Hepatocyte (in vitro differentiated cells): ENCODE results near the gene RALGPS2. TPM values are rescaled to one million over a fixed set of nuclear protein-coding genes. Genes with fewer than 3 reads are reported as not detected.
"Not testable (repeated sequence)": the region's sequence is repeated elsewhere in the genome, so short reads cannot be mapped to it uniquely, and the experiment has no call there.

Source experiments
- DNase-seq: peaks from one replicate; pipeline ENCODE4 v3.0.0-alpha.2; 2016; ENCODE audit warnings: low spot score
- H2AFZ ChIP-seq: fragments of 200-600 bp; sonication (generic); 2 replicates; pipeline ENCODE4 v1.6.0; 2016; ENCODE audit warnings: antibody characterized with exemption, mild to moderate bottlenecking
- H3K27ac ChIP-seq: fragments of 200-600 bp; sonication (generic); 2 replicates; pipeline ENCODE4 v1.5.1; 2016; ENCODE audit warnings: mild to moderate bottlenecking
- H3K27me3 ChIP-seq: fragments of 200-600 bp; sonication (generic); 2 replicates; pipeline ENCODE4 v1.6.1; 2016
- H3K36me3 ChIP-seq: fragments of 200-600 bp; sonication (generic); replicated peaks from 2 replicates; pipeline ENCODE4 v1.5.1; 2016; ENCODE audit warnings: low read depth; ENCODE audit not compliant: insufficient read depth
- H3K4me1 ChIP-seq: fragments of 200-600 bp; sonication (generic); 2 replicates; pipeline ENCODE4 v1.5.1; 2016; ENCODE audit warnings: mild to moderate bottlenecking, moderate library complexity; ENCODE audit not compliant: insufficient read depth
- H3K4me2 ChIP-seq: fragments of 200-600 bp; sonication (generic); 2 replicates; pipeline ENCODE4 v1.6.0; 2016
- H3K4me3 ChIP-seq: fragments of 200-600 bp; sonication (generic); 2 replicates; pipeline ENCODE4 v1.5.1; 2016; ENCODE audit warnings: mild to moderate bottlenecking
- H3K79me2 ChIP-seq: fragments of 200-600 bp; sonication (generic); 2 replicates; pipeline ENCODE4 v1.6.0; 2017; ENCODE audit warnings: mild to moderate bottlenecking
- H3K9me2 ChIP-seq: fragments of 200-600 bp; sonication (generic); replicated peaks from 2 replicates; pipeline ENCODE4 v1.6.0; 2017; ENCODE audit warnings: mild to moderate bottlenecking; ENCODE audit not compliant: insufficient read depth
- H3K9me3 ChIP-seq: fragments of 200-600 bp; sonication (generic); 2 replicates; pipeline ENCODE4 v1.5.1; 2016; ENCODE audit warnings: low read depth, mild to moderate bottlenecking
- H4K20me1 ChIP-seq: fragments of 200-600 bp; sonication (generic); 2 replicates; pipeline ENCODE4 v1.6.0; 2016; ENCODE audit warnings: mild to moderate bottlenecking; ENCODE audit not compliant: insufficient read depth, poor library complexity, severe bottlenecking
- CTCF ChIP-seq: fragments of 200-600 bp; sonication (generic); IDR thresholded peaks from 2 replicates; pipeline ENCODE4 v1.5.1; 2016; ENCODE audit warnings: antibody characterized with exemption, mild to moderate bottlenecking; ENCODE audit not compliant: poor library complexity
- EZH2 ChIP-seq: fragments of 200-600 bp; sonication (generic); IDR thresholded peaks from 2 replicates; pipeline ENCODE4 v1.6.1; 2016; ENCODE audit warnings: antibody characterized with exemption, mild to moderate bottlenecking, borderline replicate concordance
- EZH2phosphoT487 ChIP-seq: fragments of 200-600 bp; sonication (generic); IDR thresholded peaks from one replicate; pipeline ENCODE4 v1.6.1; 2018; ENCODE audit warnings: antibody characterized with exemption, mild to moderate bottlenecking, low read depth, moderate library complexity; ENCODE audit not compliant: unreplicated experiment, severe bottlenecking
- WGBS: methylation state at CpG from one replicate; pipeline ENCODE4 v1.1.6; 2016; ENCODE audit warnings: low lambda C conversion rate; ENCODE audit errors: missing lambda C conversion rate; 5-methylcytosine and 5-hydroxymethylcytosine counted together
- polyA plus RNA-seq: library from polyadenylated mRNA; unstranded; fragments of >200 nt; fragmentation: Nextera tagmentation; extraction: Ambion mirVana; gene quantifications from 2 replicates; pipeline ENCODE4 v1.2.1, GENCODE V29; 2016
- total RNA-seq: library from RNA; depleted of rRNA; stranded (reverse); fragments of >200 nt; gene quantifications from 2 replicates; pipeline ENCODE4 v1.2.3, GENCODE V29; 2014

The RALGPS2 gene
- total and polyA plus RNA-seq, 2 experiments from 2014 or later, result 9.3 to 35.4 TPM

GRCh38 chr1:178745260-178745659 lies 20.2 kb downstream of the RALGPS2 start:
- no peaks in the 10 kb centered on the region for H3K9me3 ChIP-seq
- H3K36me3 ChIP-seq, result no peaks in the 10 kb centered on the region
- no peaks in the 10 kb centered on the region for H4K20me1 ChIP-seq
- no peak overlapping the region for H3K4me3 ChIP-seq
- 75% methylated on average over 2 of the region's 2 CpGs for WGBS
- H3K79me2 ChIP-seq, result peaks cover 43% of the 10 kb centered on the region
- H3K4me1 ChIP-seq, result no peaks in the 10 kb centered on the region
- no peaks in the 10 kb centered on the region for H3K9me2 ChIP-seq
- H3K27ac ChIP-seq, result no peak overlapping the region
- TF ChIP-seq EZH2phosphoT487, result no peak
- no peak for TF ChIP-seq EZH2
- no peak for TF ChIP-seq CTCF
- no peak overlapping the region for H3K4me2 ChIP-seq
- H3K27me3 ChIP-seq, result no peaks in the 10 kb centered on the region
- H2AFZ ChIP-seq, result no peak overlapping the region
- no peak for DNase-seq

- TF ChIP-seq EZH2phosphoT487 (no peak), CTCF (no peak), EZH2 (no peak)
- no peak for DNase-seq
- H3K9me3 ChIP-seq, result no peaks in the 10 kb centered on the region
- no peaks in the 10 kb centered on the region for H3K27me3 ChIP-seq
- no peak overlapping the region for H3K4me2 ChIP-seq
- H3K27ac ChIP-seq, result no peak overlapping the region
- no peak overlapping the region for H3K4me3 ChIP-seq
- H2AFZ ChIP-seq, result no peak overlapping the region
- no peaks in the 10 kb centered on the region for H3K36me3 ChIP-seq
- H3K9me2 ChIP-seq, result no peaks in the 10 kb centered on the region
- WGBS, result 90% methylated on average over 2 of the region's 2 CpGs
- H3K79me2 ChIP-seq, result peaks cover 44% of the 10 kb centered on the region
- no peaks in the 10 kb centered on the region for H3K4me1 ChIP-seq
- no peaks in the 10 kb centered on the region for H4K20me1 ChIP-seq
Observed at GRCh38 chr1:178746345-178746744, 21.3 kb downstream of the RALGPS2 start.

- H3K9me2 ChIP-seq, H3K9me3 ChIP-seq, H3K4me1 ChIP-seq, H4K20me1 ChIP-seq, H3K36me3 ChIP-seq, H3K27ac ChIP-seq, H3K27me3 ChIP-seq, DNase-seq, H3K4me3 ChIP-seq, H2AFZ ChIP-seq, H3K4me2 ChIP-seq: not testable (repeated sequence)
- H3K79me2 ChIP-seq, result peaks cover 46% of the 10 kb centered on the region
- WGBS, result 99% methylated on average over 3 of the region's 3 CpGs
Observed at GRCh38 chr1:178747361-178747760, 22.3 kb downstream of the RALGPS2 start.

GRCh38 chr1:178749581-178750166 lies 24.6 kb downstream of the RALGPS2 start:
- Histone ChIP-seq H3K27me3 (no peaks in the 10 kb centered on the region), H3K9me2 (no peaks in the 10 kb centered on the region), H3K9me3 (no peaks in the 10 kb centered on the region), H3K36me3 (no peaks in the 10 kb centered on the region), H3K4me1 (no peaks in the 10 kb centered on the region), H4K20me1 (no peaks in the 10 kb centered on the region), H3K79me2 (peaks cover 63% of the 10 kb centered on the region), H3K4me2 (no peak overlapping the region), H2AFZ (no peak overlapping the region), H3K27ac (no peak overlapping the region), H3K4me3 (no peak overlapping the region)
- no peak for DNase-seq
- TF ChIP-seq EZH2phosphoT487, result no peak
- no peak for TF ChIP-seq CTCF
- no peak for TF ChIP-seq EZH2
- WGBS, result 96% methylated on average over 5 of the region's 5 CpGs
